Measurements from ENCODE around the gene FAM180B. TPM values are rescaled to one million over a fixed set of nuclear protein-coding genes. Genes with fewer than 3 reads are reported as not detected.

FAM180B gene
- total RNA-seq (2016; rRNA removed; fragmentation: Illumina TruSeq; extraction: Trizol), result 0.40 and 0.42 TPM in 2 replicates
- 0.30 and 0.44 TPM in 2 replicates for total RNA-seq (2016; cell fraction: cytosol; rRNA removed; fragmentation: Illumina TruSeq; extraction: Trizol; ENCODE audit: low read depth)
- 0.26 TPM in 1 of 2 replicates, not detected in the other for total RNA-seq (2016; cell fraction: insoluble cytoplasmic fraction; rRNA removed; fragmentation: Illumina TruSeq; extraction: Trizol)
- total RNA-seq (2016; cell fraction: membrane; rRNA removed; fragmentation: Illumina TruSeq; extraction: Trizol), result 0.31 and 0.34 TPM in 2 replicates
- total RNA-seq (2016; cell fraction: nucleus; rRNA removed; fragmentation: Illumina TruSeq; extraction: Trizol), result 0.34 and 0.37 TPM in 2 replicates
- 0.72 and 1.0 TPM in 2 replicates for polyA plus RNA-seq (2011; rRNA removed)
- 0.46 and 0.60 TPM in 2 replicates for polyA plus RNA-seq (2011; cell fraction: cytosol; rRNA removed)
- polyA plus RNA-seq (2011; cell fraction: nucleus; rRNA removed), result 2.4 and 3.5 TPM in 2 replicates
- polyA plus RNA-seq (2012), result 0.45 and 0.86 TPM in 2 replicates
- 0.21 and 0.43 TPM in 2 replicates for polyA plus RNA-seq (2016; cell fraction: cytosol; fragmentation: Illumina TruSeq; extraction: Trizol; ENCODE audit: low read depth)
- polyA plus RNA-seq (2016; cell fraction: insoluble cytoplasmic fraction; fragmentation: Illumina TruSeq; extraction: Trizol; ENCODE audit: low read depth), result 0.16 TPM in 1 of 2 replicates, not detected in the other
- polyA plus RNA-seq (2016; cell fraction: membrane; fragmentation: Illumina TruSeq; extraction: Trizol; ENCODE audit: low read depth), result 0.38 and 0.40 TPM in 2 replicates
- 0.56 and 0.70 TPM in 2 replicates for polyA plus RNA-seq (2016; cell fraction: nucleus; fragmentation: Illumina TruSeq; extraction: Trizol; ENCODE audit: insufficient read depth, low read depth)
- 0.23 and 1.0 TPM in 2 replicates for polyA minus RNA-seq (2011; rRNA and poly(A)+ RNA removed; ENCODE audit: low replicate concordance)
- not detected in 2 replicates for polyA minus RNA-seq (2011; cell fraction: cytosol; rRNA and poly(A)+ RNA removed)
- 0.52 and 0.75 TPM in 2 replicates for polyA minus RNA-seq (2011; cell fraction: nucleus; rRNA and poly(A)+ RNA removed)
- Bru-seq, nascent RNA, result percentile 39 among the genes with signal in this experiment
- BruChase-seq, experiment 1, labeled RNA remaining after a 6-hour chase, result percentile 40 among the genes with signal in this experiment
- BruChase-seq, experiment 2, labeled RNA remaining after a 2-hour chase, result percentile 30 among the genes with signal in this experiment
- long read RNA-seq, experiment 1, result 0 reads
- long read RNA-seq, experiment 2, result 0 reads

- DNase-seq (ENCODE audit: low spot score), result no peak
- WGBS (ENCODE audit: low lambda C conversion rate), result 88% methylated on average over 6 of the region's 12 CpGs
- TF ChIP-seq ZSCAN5A (CRISPR knock-in tag; IDR thresholded peaks at IDR 0.05; ENCODE audit: borderline replicate concordance), result no peak
- TF ChIP-seq CENPT (CRISPR knock-in tag; IDR thresholded peaks at IDR 0.05; ENCODE audit: low read depth), result no peak
- TF ChIP-seq HIVEP1 (CRISPR knock-in tag; IDR thresholded peaks at IDR 0.05), result no peak
- TF ChIP-seq ZNF275 (CRISPR knock-in tag; IDR thresholded peaks at IDR 0.05; ENCODE audit: borderline replicate concordance), result no peak
- no peak for TF ChIP-seq ZNF484 (CRISPR knock-in tag; IDR thresholded peaks at IDR 0.05; ENCODE audit: borderline replicate concordance, low read depth)
- TF ChIP-seq IRF9 (CRISPR knock-in tag; IDR thresholded peaks at IDR 0.05; ENCODE audit: borderline replicate concordance), result no peak
- TF ChIP-seq MBD4 (IDR thresholded peaks at IDR 0.05; ENCODE audit: borderline replicate concordance, low read length), result no peak
Measured at GRCh38 chr11:47586098-47586855, at the start of gene FAM180B. TSS of gene FAM180B (plus strand) at chr11:47586678. CDS start at chr11:47586769, 91 bp downstream.

More at GRCh38 chr11:47586098-47586855, at the start of gene FAM180B:
- no TSS peak for BruUV-seq (replicated peaks)
- peaks cover 10 to 30% of the 10 kb centered on the region in 2 experiments for H3K36me3 ChIP-seq (replicated peaks in 1 of 2; ENCODE audit: control insufficient read depth in 1 of 2, insufficient read depth in 2 of 2, low read length in 2 of 2)
- peak within 1 kb of the TSS; percentile 58; the same call in 1 of the 2 replicates for H3K9ac ChIP-seq (ENCODE audit: insufficient read depth, low read depth, low read length)
- no peaks in the 10 kb centered on the region for H3K27me3 ChIP-seq (ENCODE audit: control insufficient read depth in 1 of 2, insufficient read depth in 2 of 2, low read length in 2 of 2)
- FAIRE-seq (no peak), ATAC-seq (peak; percentile 3; the same call in 1 of the 3 replicates)
- POLR2A ChIA-PET, result interaction anchor here (0.5 to 1.0 kb wide), 3 partner anchors 11 to 133 kb away, joined by 3 to 5 read pairs (median 3); no protein-coding TSS in a partner anchor
- H3K4me3 ChIP-seq (replicated peaks in 1 of 3; ENCODE audit: insufficient read depth in 1 of 3, low read depth in 2 of 3, low read length in 3 of 3), result peak within 1 kb of the TSS in 2 of 3 experiments; percentile 53 to 70; a peak in 2 of 6 replicates
- CTCF ChIA-PET (ENCODE audit: low intra/inter-chr PET ratio, low total read pairs), result no interaction called here
- H2AFZ ChIP-seq (ENCODE audit: low read length), result peak within 1 kb of the TSS; percentile 39
- H3K27ac ChIP-seq (ENCODE audit: extremely low read length, insufficient read depth, low read length), result no peak within 1 kb of the TSS
- in situ Hi-C loops (cut with HindIII; ENCODE audit: extremely low pct_ligation_motif_present, low pct_unique_long_range_greater_than_20kb), result no loop called here
- H3K4me2 ChIP-seq (ENCODE audit: low read depth, low read length), result peak within 1 kb of the TSS; percentile 91
- peaks cover 35% of the 10 kb centered on the region for H3K4me1 ChIP-seq (ENCODE audit: insufficient read depth, low read length)
- no peaks in the 10 kb centered on the region for H3K79me2 ChIP-seq (ENCODE audit: insufficient read depth, low read length)
- intact Hi-C loops (cut with micrococcal nuclease; ENCODE audit: unreplicated experiment), result loop anchor here (5.0 kb wide), 1 partner anchor 519 kb away; no protein-coding TSS in a partner anchor
- no peaks in the 10 kb centered on the region for H3K9me3 ChIP-seq (ENCODE audit: low read length)
- H4K20me1 ChIP-seq (ENCODE audit: insufficient read depth, low read length), result no peaks in the 10 kb centered on the region
